HEK293T (cell line): ENCODE data around the gene DNAJB2.
A peak's percentile ranks its signal among the peaks of the same experiment; 100 is the strongest.

Experiments
- CTCF ChIA-PET: fragments of 350-600 bp; formaldehyde crosslinking; extraction: SDS; loops from one replicate; lab custom pipeline; 2021; ENCODE audit warnings: antibody characterized with exemption, inconsistent platforms; lab: Yijun Ruan, JAX
- POLR2A ChIA-PET: fragments of 350-600 bp; formaldehyde crosslinking; extraction: SDS; loops from one replicate; lab custom pipeline; 2020; ENCODE audit warnings: antibody characterized with exemption, inconsistent platforms; lab: Yijun Ruan, JAX
- DNase-seq: peaks from one replicate; pipeline ENCODE4 v3.0.0; 2012; ENCODE audit warnings: mixed read lengths; ENCODE audit errors: extremely low spot score
- ARNT ChIP-seq: fragments of 450-650 bp; IDR thresholded peaks from 2 replicates; pipeline ENCODE4 v1.6.1; 2017; ENCODE audit warnings: mild to moderate bottlenecking
- BHLHE40 ChIP-seq: fragments of 450-650 bp; IDR thresholded peaks from 2 replicates; pipeline ENCODE4 v1.6.1; 2016; ENCODE audit warnings: mild to moderate bottlenecking, moderate library complexity, borderline replicate concordance
- CTBP1 ChIP-seq: fragments of 450-650 bp; IDR thresholded peaks from 2 replicates; pipeline ENCODE4 v1.6.1; 2016; ENCODE audit warnings: borderline replicate concordance
- ELF4 ChIP-seq: fragments of 450-650 bp; IDR thresholded peaks from 2 replicates; pipeline ENCODE4 v1.6.1; 2017; ENCODE audit warnings: antibody characterized with exemption
- FOXA1 ChIP-seq: fragments of 450-650 bp; IDR thresholded peaks from 2 replicates; pipeline ENCODE4 v1.6.1; 2016; ENCODE audit warnings: mild to moderate bottlenecking
- FOXK2 ChIP-seq: fragments of 450-650 bp; IDR thresholded peaks from 2 replicates; pipeline ENCODE4 v1.6.1; 2016; ENCODE audit warnings: mild to moderate bottlenecking
- FOXM1 ChIP-seq: fragments of 450-650 bp; IDR thresholded peaks from 2 replicates; pipeline ENCODE4 v1.6.1; 2017; ENCODE audit warnings: mild to moderate bottlenecking, borderline replicate concordance
- HDGF ChIP-seq: fragments of 450-650 bp; IDR thresholded peaks from 2 replicates; pipeline ENCODE4 v1.6.1; 2017; ENCODE audit warnings: antibody characterized with exemption, borderline replicate concordance
- L3MBTL2 ChIP-seq: fragments of 450-650 bp; conservative IDR thresholded peaks from 2 replicates; pipeline ENCODE4 v1.6.1; 2016; ENCODE audit warnings: mild to moderate bottlenecking
- LEF1 ChIP-seq: fragments of 450-650 bp; IDR thresholded peaks from 2 replicates; pipeline ENCODE4 v1.6.1; 2017; ENCODE audit warnings: mild to moderate bottlenecking, borderline replicate concordance
- NFRKB ChIP-seq: fragments of 450-650 bp; IDR thresholded peaks from 2 replicates; pipeline ENCODE4 v1.6.1; 2016; ENCODE audit warnings: mild to moderate bottlenecking, moderate library complexity
- SP1 ChIP-seq: fragments of 450-650 bp; IDR thresholded peaks from 2 replicates; pipeline ENCODE4 v1.6.1; 2017
- SUZ12 ChIP-seq: fragments of 450-650 bp; IDR thresholded peaks from 2 replicates; pipeline ENCODE4 v1.6.1; 2016; ENCODE audit warnings: mild to moderate bottlenecking
- TARDBP ChIP-seq: fragments of 450-650 bp; IDR thresholded peaks from 2 replicates; pipeline ENCODE4 v1.6.1; 2016
- ZNF384 ChIP-seq: fragments of 450-650 bp; IDR thresholded peaks from 2 replicates; pipeline ENCODE4 v1.6.1; 2016
- TF ChIP-seq, protein P1 (sequence below): fragments of 450-650 bp; IDR thresholded peaks from 2 replicates; pipeline ENCODE4 v1.6.1; 2016

The DNAJB2 gene

GRCh38 chr2:219245148-219245898 is 33.8 kb upstream of the DNAJB2 start, which contains the start of the genes GLB1L and STK16:
TSS of gene GLB1L (minus strand) at chr2:219245444. CDS start at chr2:219243573, 1,871 bp downstream.
TSS of gene STK16 (plus strand) at chr2:219245479. CDS start at chr2:219246000, 521 bp downstream.
- POLR2A ChIA-PET, result interaction anchor here (0.7 to 2.9 kb wide), 22 partner anchors 10 to 336 kb away, joined by 3 to 28 read pairs (median 8); partner anchors contain the start of genes ABCB6, ANKZF1, ATG9A and CNPPD1
- peak; percentile 96 for DNase-seq
- TF ChIP-seq BHLHE40, result no peak
- peak; percentile 61; the same call in 1 of the 2 replicates for TF ChIP-seq ELF4
- CTCF ChIA-PET, result interaction anchor here (0.7 to 1.9 kb wide), 5 partner anchors 9 to 193 kb away, joined by 3 to 7 read pairs (median 3); no protein-coding TSS in a partner anchor

GRCh38 chr2:219245899-219246230 is 33.3 kb upstream of the DNAJB2 start:
- ChIA-PET CTCF (interaction anchor here (0.7 to 1.9 kb wide), 3 partner anchors 9 to 32 kb away, joined by 3 to 7 read pairs (median 3); no protein-coding TSS in a partner anchor), POLR2A (interaction anchor here (1.7 to 2.9 kb wide), 10 partner anchors 9 to 69 kb away, joined by 7 to 28 read pairs (median 11); partner anchors contain the start of genes ABCB6, ANKZF1, ATG9A and CNPPD1)
- TF ChIP-seq L3MBTL2 (no peak), ARNT (no peak), SP1 (no peak), TARDBP (no peak), CTBP1 (no peak), ZNF384 (no peak), NFRKB (no peak), ELF4 (no peak), HDGF (no peak), LEF1 (no peak), BHLHE40 (no peak), FOXK2 (no peak), FOXA1 (no peak), SUZ12 (no peak), FOXM1 (no peak)
- TF ChIP-seq, protein P1, sequence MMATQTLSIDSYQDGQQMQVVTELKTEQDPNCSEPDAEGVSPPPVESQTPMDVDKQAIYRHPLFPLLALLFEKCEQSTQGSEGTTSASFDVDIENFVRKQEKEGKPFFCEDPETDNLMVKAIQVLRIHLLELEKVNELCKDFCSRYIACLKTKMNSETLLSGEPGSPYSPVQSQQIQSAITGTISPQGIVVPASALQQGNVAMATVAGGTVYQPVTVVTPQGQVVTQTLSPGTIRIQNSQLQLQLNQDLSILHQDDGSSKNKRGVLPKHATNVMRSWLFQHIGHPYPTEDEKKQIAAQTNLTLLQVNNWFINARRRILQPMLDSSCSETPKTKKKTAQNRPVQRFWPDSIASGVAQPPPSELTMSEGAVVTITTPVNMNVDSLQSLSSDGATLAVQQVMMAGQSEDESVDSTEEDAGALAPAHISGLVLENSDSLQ, result no peak
- DNase-seq, result no peak

- TF ChIP-seq TARDBP, result no peak
- TF ChIP-seq, protein P1, result no peak
- no peak for TF ChIP-seq FOXK2
- no peak for TF ChIP-seq HDGF
- TF ChIP-seq ELF4, result no peak
- TF ChIP-seq L3MBTL2, result no peak
- TF ChIP-seq BHLHE40, result no peak
- TF ChIP-seq SUZ12, result no peak
- TF ChIP-seq FOXM1, result no peak
- no peak for TF ChIP-seq NFRKB
- no peak for TF ChIP-seq SP1
- no peak for TF ChIP-seq CTBP1
- TF ChIP-seq ARNT, result no peak
- TF ChIP-seq FOXA1, result no peak
- no peak for TF ChIP-seq LEF1
- no peak for TF ChIP-seq ZNF384
- DNase-seq, result no peak
- POLR2A ChIA-PET, result interaction anchor here (1.7 to 2.9 kb wide), 7 partner anchors 9 to 40 kb away, joined by 7 to 28 read pairs (median 13); partner anchors contain the start of genes ABCB6, ANKZF1, ATG9A and DNAJB2
- CTCF ChIA-PET, result no interaction called here
Observed at GRCh38 chr2:219246559-219246958, 32.6 kb upstream of the DNAJB2 start.

DNA sequence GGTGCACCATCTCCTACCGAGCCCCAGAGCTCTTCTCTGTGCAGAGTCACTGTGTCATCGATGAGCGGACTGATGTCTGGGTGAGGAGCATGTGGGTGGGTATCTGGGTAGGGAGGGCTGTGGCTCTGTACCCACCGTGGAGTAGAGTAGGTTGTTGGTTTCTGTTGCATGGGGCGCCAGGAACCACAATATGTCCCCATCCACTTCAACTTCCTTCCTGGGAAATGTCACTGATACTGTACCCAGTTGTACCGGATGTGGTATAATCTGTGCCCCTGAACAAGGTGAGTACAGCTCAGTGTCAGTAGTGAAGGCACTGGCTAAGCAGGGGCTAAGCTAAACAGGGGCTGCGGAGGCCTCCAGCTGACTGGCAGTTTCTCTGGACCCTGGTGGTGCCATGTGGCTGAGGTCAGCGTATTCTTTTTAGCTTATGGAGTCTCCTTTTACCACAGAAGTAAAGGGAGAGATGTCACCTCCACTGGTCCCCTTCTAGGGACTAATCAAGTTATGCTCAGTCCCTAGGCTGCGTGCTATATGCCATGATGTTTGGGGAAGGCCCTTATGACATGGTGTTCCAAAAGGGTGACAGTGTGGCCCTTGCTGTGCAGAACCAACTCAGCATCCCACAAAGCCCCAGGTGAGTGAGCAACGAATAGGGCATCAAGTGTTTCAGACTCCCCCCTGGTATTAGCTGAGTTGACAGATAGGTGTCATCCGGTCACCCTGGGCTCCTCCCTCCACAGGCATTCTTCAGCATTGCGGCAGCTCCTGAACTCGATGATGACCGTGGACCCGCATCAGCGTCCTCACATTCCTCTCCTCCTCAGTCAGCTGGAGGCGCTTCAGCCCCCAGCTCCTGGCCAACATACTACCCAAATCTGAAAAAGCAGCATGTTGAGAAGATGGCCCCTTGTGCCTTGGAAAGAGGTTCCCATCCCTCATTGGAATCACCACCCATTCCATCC is 31.2 kb upstream of the DNAJB2 start:
- TF ChIP-seq SUZ12, result no peak
- no peak for TF ChIP-seq FOXM1
- no peak for TF ChIP-seq L3MBTL2
- no peak for TF ChIP-seq HDGF
- TF ChIP-seq ARNT, result no peak
- TF ChIP-seq ELF4, result no peak
- no peak for TF ChIP-seq CTBP1
- TF ChIP-seq, protein P1, result no peak
- no peak for TF ChIP-seq FOXK2
- CTCF ChIA-PET, result interaction anchor here (1.0 kb wide), 1 partner anchor 72 kb away, joined by 3 read pairs; no protein-coding TSS in a partner anchor
- POLR2A ChIA-PET, result interaction anchor here (0.9 to 2.6 kb wide), 3 partner anchors 14 to 31 kb away, joined by 3 to 7 read pairs (median 3); partner anchors contain the start of gene DNAJB2
- DNase-seq, result no peak

GRCh38 chr2:219248845-219249202 is 30.3 kb upstream of the DNAJB2 start:
- POLR2A ChIA-PET, result interaction anchor here (0.9 to 2.6 kb wide), 7 partner anchors 15 to 46 kb away, joined by 3 to 7 read pairs (median 4); partner anchors contain the start of genes ANKZF1, ATG9A, DNAJB2 and ZFAND2B
- TF ChIP-seq FOXM1, result no peak
- TF ChIP-seq SUZ12, result no peak
- no peak for TF ChIP-seq LEF1
- TF ChIP-seq ARNT, result no peak
- no peak for TF ChIP-seq BHLHE40
- TF ChIP-seq SP1, result no peak
- TF ChIP-seq ZNF384, result no peak
- TF ChIP-seq TARDBP, result no peak
- no peak for TF ChIP-seq CTBP1
- TF ChIP-seq, protein P1, result no peak
- TF ChIP-seq L3MBTL2, result no peak
- no peak for TF ChIP-seq FOXA1
- no peak for TF ChIP-seq NFRKB
- TF ChIP-seq HDGF, result no peak
- no peak for TF ChIP-seq ELF4
- TF ChIP-seq FOXK2, result no peak
- CTCF ChIA-PET, result interaction anchor here (1.0 to 1.4 kb wide), 2 partner anchors 46 to 73 kb away, joined by 3 to 5 read pairs; no protein-coding TSS in a partner anchor
- no peak for DNase-seq
